GM10248 (cell line): ENCODE data around the gene ABCB6.

Experiments
- CTCF ChIA-PET: fragments of 300-600 bp; sonication (Branson Sonifier 250); formaldehyde crosslinking; extraction: SDS; loops from one replicate; lab custom pipeline; 2021; ENCODE audit warnings: antibody characterized with exemption; lab: Yijun Ruan, JAX
- POLR2A ChIA-PET: fragments of 350-650 bp; sonication (Branson Sonifier 250); formaldehyde crosslinking; extraction: SDS; loops from one replicate; lab custom pipeline; 2020; ENCODE audit warnings: antibody characterized with exemption; lab: Yijun Ruan, JAX
- DNase-seq: peaks from one replicate; pipeline ENCODE4 v3.0.0; 2012; ENCODE audit errors: extremely low spot score
- CTCF ChIP-seq: IDR thresholded peaks from 2 replicates; pipeline ENCODE4 v1.5.1; 2012; ENCODE audit warnings: mild to moderate bottlenecking, low read depth; ENCODE audit errors: extremely low read depth, missing control alignments, control extremely low read depth

ABCB6 gene

GRCh38 chr2:219174801-219175200 lies 44.0 kb downstream of the ABCB6 start:
- CTCF ChIA-PET, result interaction anchor here (1.0 to 8.6 kb wide), 10 partner anchors 8 to 298 kb away, joined by 3 to 164 read pairs (median 6); partner anchors contain the start of genes NHEJ1 and ZFAND2B
- POLR2A ChIA-PET, result interaction anchor here (0.6 kb wide), 1 partner anchor 10 kb away, joined by 3 read pairs; no protein-coding TSS in a partner anchor
- TF ChIP-seq CTCF, result no peak

GRCh38 chr2:219174146-219174545 lies 44.6 kb downstream of the ABCB6 start:
- TF ChIP-seq CTCF, result no peak
- ChIA-PET CTCF (interaction anchor here (1.0 to 8.6 kb wide), 9 partner anchors 8 to 276 kb away, joined by 3 to 164 read pairs (median 8); partner anchors contain the start of genes DNAJB2 and NHEJ1), POLR2A (interaction anchor here (0.8 kb wide), 1 partner anchor 105 kb away, joined by 7 read pairs; the partner anchor contains the start of gene DNAJB2)
- no peak for DNase-seq

More at GRCh38 chr2:219174801-219175200, 44.0 kb downstream of the ABCB6 start:
- DNase-seq, result no peak

DNA sequence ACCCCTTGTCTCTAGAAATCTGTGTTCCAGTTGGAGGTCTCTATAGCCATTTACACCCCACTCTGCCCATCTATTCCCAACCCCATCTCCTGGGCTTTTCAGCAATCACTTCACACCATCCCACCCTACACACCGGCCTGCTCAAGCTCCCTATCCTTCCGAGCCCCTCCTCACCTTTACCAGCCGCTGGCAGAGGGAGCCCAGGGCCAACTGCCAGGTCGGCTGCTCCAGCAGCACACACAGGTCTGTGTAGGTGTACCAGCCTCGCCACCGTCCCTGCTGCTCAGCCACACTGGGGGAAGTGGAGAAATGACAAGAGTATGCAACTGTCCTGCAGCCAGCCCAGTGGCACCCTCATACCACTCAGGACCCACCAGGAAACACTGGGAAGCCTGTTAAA lies 45.6 kb downstream of the ABCB6 start:
- TF ChIP-seq CTCF, result no peak
- no peak for DNase-seq
- POLR2A ChIA-PET, result no interaction called here
- CTCF ChIA-PET, result interaction anchor here (1.1 to 8.6 kb wide), 9 partner anchors 10 to 297 kb away, joined by 3 to 164 read pairs (median 8); partner anchors contain the start of genes DNAJB2 and NHEJ1

- TF ChIP-seq CTCF, result no peak
- ChIA-PET POLR2A (interaction anchor here (0.9 to 1.1 kb wide), 2 partner anchors 47 to 112 kb away, joined by 3 to 4 read pairs; no protein-coding TSS in a partner anchor), CTCF (interaction anchor here (0.7 to 8.6 kb wide), 14 partner anchors 9 to 296 kb away, joined by 3 to 164 read pairs (median 5); partner anchors contain the start of genes DNAJB2, NHEJ1 and TUBA4B)
- no peak for DNase-seq
Measured at GRCh38 chr2:219172231-219173154, 46.3 kb downstream of the ABCB6 start.

- CTCF ChIA-PET, result interaction anchor here (0.8 to 8.6 kb wide), 25 partner anchors 8 to 295 kb away, joined by 3 to 164 read pairs (median 5); partner anchors contain the start of genes CFAP65, DNAJB2, NHEJ1 and TUBA4B
- peak; percentile 46 for DNase-seq
- POLR2A ChIA-PET, result no interaction called here
- TF ChIP-seq CTCF, result peak; percentile 59
Measured at GRCh38 chr2:219171231-219171651, 47.5 kb downstream of the ABCB6 start.

- POLR2A ChIA-PET, result no interaction called here
- TF ChIP-seq CTCF, result no peak
- DNase-seq, result no peak
- CTCF ChIA-PET, result interaction anchor here (0.7 to 8.6 kb wide), 20 partner anchors 10 to 272 kb away, joined by 3 to 164 read pairs (median 5); partner anchors contain the start of genes ANKZF1, DNAJB2 and NHEJ1
Measured at GRCh38 chr2:219169930-219170654, 48.7 kb downstream of the ABCB6 start, which contains the start of gene SLC23A3. SLC23A3 (minus strand) TSS chr2:219170029; CDS start chr2:219169984, 45 bp downstream.
